NCI-H82 treated with DMSO at 0.1 percent for 48 hours (cell line): Measurements from ENCODE around the gene FBXW5.

Source experiments
- DNase-seq: peaks from one replicate; lab custom pipeline; 2025; ENCODE audit not compliant: unreplicated experiment; lab: John Stamatoyannopoulos, UW

Gene FBXW5

GRCh38 chr9:136962163-136962562, 17.6 kb upstream of the FBXW5 start:
- no peak for DNase-seq

GRCh38 chr9:136961279-136962065, 16.9 kb upstream of the FBXW5 start:
- DNase-seq, result no peak

- DNase-seq, result no peak
These were observed 16.4 kb upstream of the FBXW5 start for GRCh38 chr9:136960938-136961275.

GRCh38 chr9:136960212-136960937, 15.8 kb upstream of the FBXW5 start:
- no peak for DNase-seq

GRCh38 chr9:136958898-136959850, 14.6 kb upstream of the FBXW5 start:
- no peak for DNase-seq

GRCh38 chr9:136958473-136958872, 13.9 kb upstream of the FBXW5 start:
- no peak for DNase-seq

GRCh38 chr9:136957901-136958300, 13.4 kb upstream of the FBXW5 start:
- no peak for DNase-seq

- DNase-seq, result no peak
These were observed 12.9 kb upstream of the FBXW5 start for GRCh38 chr9:136957461-136957860.

- DNase-seq, result no peak
These were observed 12.1 kb upstream of the FBXW5 start for GRCh38 chr9:136956604-136957003.

- DNase-seq, result no peak
These were observed 11.4 kb upstream of the FBXW5 start for GRCh38 chr9:136955943-136956335.

- no peak for DNase-seq
These were observed 10.8 kb upstream of the FBXW5 start for GRCh38 chr9:136955202-136955942.

GRCh38 chr9:136954270-136955083, 9.9 kb upstream of the FBXW5 start:
- no peak for DNase-seq

- no peak for DNase-seq
These were observed 9.3 kb upstream of the FBXW5 start for GRCh38 chr9:136953771-136954269.

GRCh38 chr9:136952876-136953770, 8.6 kb upstream of the FBXW5 start:
- no peak for DNase-seq

GRCh38 chr9:136952321-136952850, 7.8 kb upstream of the FBXW5 start:
- no peak for DNase-seq

- DNase-seq, result no peak
These were observed 7.2 kb upstream of the FBXW5 start, which contains the start of gene LCN12 for GRCh38 chr9:136951541-136952320. Gene LCN12, plus strand, starts transcription at chr9:136952273. Its CDS starts 55 bp downstream, at chr9:136952328.

GRCh38 chr9:136950656-136951276, 6.2 kb upstream of the FBXW5 start:
- DNase-seq, result no peak
